ENCODE measurements around the gene ABTB2. TPM values are rescaled to one million over a fixed set of nuclear protein-coding genes. Genes with fewer than 3 reads are reported as not detected.

Gene ABTB2
- total RNA-seq, 2 experiments from 2014 or later: 0.06 to 0.09 TPM

DNA sequence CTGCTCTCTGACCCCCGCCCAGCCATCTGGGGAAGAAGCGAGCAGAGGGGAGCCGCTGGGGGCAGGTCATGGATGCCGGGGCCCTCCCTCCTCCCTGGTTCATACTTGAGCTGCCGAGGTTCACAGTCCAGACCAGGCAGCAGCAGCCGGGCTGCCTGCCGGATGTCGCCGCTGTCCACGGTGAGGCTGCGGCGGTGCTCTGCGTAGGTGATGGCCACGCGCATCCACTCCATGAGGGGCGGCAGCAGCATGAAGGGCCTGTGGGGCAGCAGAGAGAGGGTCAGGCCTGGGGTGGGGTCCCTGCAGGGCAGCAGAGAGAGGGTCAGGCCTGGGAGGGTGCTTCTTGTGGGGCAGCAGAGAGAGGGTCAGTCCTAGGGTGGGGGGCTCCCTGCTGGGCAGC lies 184.8 kb downstream of the ABTB2 start:
- Histone ChIP-seq H3K79me2 (ENCODE audit: insufficient read depth, low read depth, low read length) (no peaks in the 10 kb centered on the region), H3K4me1 (ENCODE audit: insufficient read depth, low read length, poor library complexity, severe bottlenecking) (no peaks in the 10 kb centered on the region), H3K4me2 (ENCODE audit: low read length) (no peak overlapping the region), H4K20me1 (ENCODE audit: insufficient read depth, low read length) (no peaks in the 10 kb centered on the region), H3K36me3 (ENCODE audit: insufficient read depth, low read length) (no peaks in the 10 kb centered on the region), H3K9me3 (ENCODE audit: low read length) (no peaks in the 10 kb centered on the region), H3K4me3 (ENCODE audit: low read depth, low read length, poor library complexity, severe bottlenecking) (no peak overlapping the region), H2AFZ (ENCODE audit: low read length) (no peak overlapping the region), H3K9me2 (ENCODE audit: insufficient read depth, low read length) (no peaks in the 10 kb centered on the region), H3K27ac (ENCODE audit: low read depth, low read length, poor library complexity, severe bottlenecking) (no peak overlapping the region)
- ChIA-PET POLR2A (no interaction called here), CTCF (ENCODE audit: unreplicated experiment) (no interaction called here)
- no TSS peak for BruUV-seq (replicated peaks)
- intact Hi-C loops (cut with micrococcal nuclease; ENCODE audit: unreplicated experiment): loop anchor here (5.0 to 10.0 kb wide), 2 partner anchors 62 to 176 kb away; no protein-coding TSS in a partner anchor
- DNase-seq (ENCODE audit: low spot score): no peak
- TF ChIP-seq, protein P1, sequence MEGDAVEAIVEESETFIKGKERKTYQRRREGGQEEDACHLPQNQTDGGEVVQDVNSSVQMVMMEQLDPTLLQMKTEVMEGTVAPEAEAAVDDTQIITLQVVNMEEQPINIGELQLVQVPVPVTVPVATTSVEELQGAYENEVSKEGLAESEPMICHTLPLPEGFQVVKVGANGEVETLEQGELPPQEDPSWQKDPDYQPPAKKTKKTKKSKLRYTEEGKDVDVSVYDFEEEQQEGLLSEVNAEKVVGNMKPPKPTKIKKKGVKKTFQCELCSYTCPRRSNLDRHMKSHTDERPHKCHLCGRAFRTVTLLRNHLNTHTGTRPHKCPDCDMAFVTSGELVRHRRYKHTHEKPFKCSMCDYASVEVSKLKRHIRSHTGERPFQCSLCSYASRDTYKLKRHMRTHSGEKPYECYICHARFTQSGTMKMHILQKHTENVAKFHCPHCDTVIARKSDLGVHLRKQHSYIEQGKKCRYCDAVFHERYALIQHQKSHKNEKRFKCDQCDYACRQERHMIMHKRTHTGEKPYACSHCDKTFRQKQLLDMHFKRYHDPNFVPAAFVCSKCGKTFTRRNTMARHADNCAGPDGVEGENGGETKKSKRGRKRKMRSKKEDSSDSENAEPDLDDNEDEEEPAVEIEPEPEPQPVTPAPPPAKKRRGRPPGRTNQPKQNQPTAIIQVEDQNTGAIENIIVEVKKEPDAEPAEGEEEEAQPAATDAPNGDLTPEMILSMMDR (conservative IDR thresholded peaks at IDR 0.05; ENCODE audit: low read length): no peak

GRCh38 chr11:34169686-34170085 lies 188.1 kb downstream of the ABTB2 start:
- DNase-seq (ENCODE audit: low spot score): no peak
- no peaks in the 10 kb centered on the region for H4K20me1 ChIP-seq (ENCODE audit: insufficient read depth, low read length)
- intact Hi-C loops (cut with micrococcal nuclease; ENCODE audit: unreplicated experiment): loop anchor here (5.0 to 10.0 kb wide), 2 partner anchors 65 to 172 kb away; no protein-coding TSS in a partner anchor
- H2AFZ ChIP-seq (ENCODE audit: low read length): no peak overlapping the region
- H3K79me2 ChIP-seq (ENCODE audit: insufficient read depth, low read depth, low read length): no peaks in the 10 kb centered on the region
- no peak for TF ChIP-seq EZH2phosphoT487 (IDR thresholded peaks at IDR 0.05; ENCODE audit: borderline replicate concordance, low read depth, low read length)
- TF ChIP-seq, protein P1 (conservative IDR thresholded peaks at IDR 0.05; ENCODE audit: low read length): no peak
- H3K4me3 ChIP-seq (ENCODE audit: low read depth, low read length, poor library complexity, severe bottlenecking): no peak overlapping the region
- ChIA-PET POLR2A (interaction anchor here (0.5 kb wide), 1 partner anchor 13 kb away, joined by 3 read pairs; no protein-coding TSS in a partner anchor), CTCF (ENCODE audit: unreplicated experiment) (no interaction called here)
- H3K9me3 ChIP-seq (ENCODE audit: low read length): no peaks in the 10 kb centered on the region
- no peaks in the 10 kb centered on the region for H3K4me1 ChIP-seq (ENCODE audit: insufficient read depth, low read length, poor library complexity, severe bottlenecking)
- no peak overlapping the region for H3K27ac ChIP-seq (ENCODE audit: low read depth, low read length, poor library complexity, severe bottlenecking)
- no peaks in the 10 kb centered on the region for H3K9me2 ChIP-seq (ENCODE audit: insufficient read depth, low read length)
- no peak overlapping the region for H3K4me2 ChIP-seq (ENCODE audit: low read length)
- H3K36me3 ChIP-seq (ENCODE audit: insufficient read depth, low read length): no peaks in the 10 kb centered on the region
- BruUV-seq (replicated peaks): no TSS peak

DNA sequence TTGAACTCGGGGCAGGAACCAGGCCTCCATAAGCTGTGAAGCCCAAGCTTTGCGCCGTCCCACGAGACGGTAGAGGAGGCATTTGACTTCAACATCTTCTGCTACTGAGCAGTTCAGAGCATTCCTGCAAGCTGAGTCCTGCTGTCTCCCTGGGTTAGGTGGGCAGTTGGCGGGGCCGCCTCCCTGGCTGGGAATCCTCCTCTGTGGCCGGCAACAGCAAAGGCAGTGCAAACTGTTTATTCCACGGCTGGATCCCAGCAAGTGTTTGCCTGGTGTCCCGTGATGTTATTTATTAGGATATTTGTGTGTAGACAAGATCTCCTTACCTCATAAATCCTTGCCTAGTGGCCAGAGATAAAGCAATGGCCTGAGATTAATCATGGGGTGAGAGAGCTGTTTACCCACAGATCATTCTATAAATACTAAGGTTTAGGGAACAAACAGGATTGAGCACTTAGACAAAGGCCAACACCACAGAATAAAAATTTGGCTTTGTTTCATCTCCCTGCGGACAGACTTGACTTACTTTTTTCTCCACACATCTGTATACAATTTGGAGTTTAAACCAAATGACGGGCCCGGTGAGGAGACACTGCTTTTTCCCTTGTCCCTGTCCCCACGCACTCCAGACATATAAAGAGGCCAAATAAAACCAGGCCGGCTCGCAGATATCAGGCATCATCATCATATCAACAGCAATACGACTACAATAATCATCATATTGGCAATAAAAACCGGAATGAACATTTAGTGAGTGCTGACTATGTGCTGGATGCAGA lies 189.0 kb downstream of the ABTB2 start:
- Histone ChIP-seq H4K20me1 (ENCODE audit: insufficient read depth, low read length) (no peaks in the 10 kb centered on the region), H3K27ac (ENCODE audit: low read depth, low read length, poor library complexity, severe bottlenecking) (no peak overlapping the region), H3K4me2 (ENCODE audit: low read length) (no peak overlapping the region), H3K79me2 (ENCODE audit: insufficient read depth, low read depth, low read length) (no peaks in the 10 kb centered on the region), H3K9me3 (ENCODE audit: low read length) (no peaks in the 10 kb centered on the region), H3K4me1 (ENCODE audit: insufficient read depth, low read length, poor library complexity, severe bottlenecking) (no peaks in the 10 kb centered on the region), H2AFZ (ENCODE audit: low read length) (no peak overlapping the region), H3K9me2 (ENCODE audit: insufficient read depth, low read length) (no peaks in the 10 kb centered on the region), H3K36me3 (ENCODE audit: insufficient read depth, low read length) (no peaks in the 10 kb centered on the region), H3K4me3 (ENCODE audit: low read depth, low read length, poor library complexity, severe bottlenecking) (no peak overlapping the region)
- no TSS peak for BruUV-seq (replicated peaks)
- DNase-seq (ENCODE audit: low spot score): no peak
- intact Hi-C loops (cut with micrococcal nuclease; ENCODE audit: unreplicated experiment): no loop called here
- ChIA-PET CTCF (ENCODE audit: unreplicated experiment) (interaction anchor here (0.8 kb wide), 1 partner anchor 103 kb away, joined by 3 read pairs; no protein-coding TSS in a partner anchor), POLR2A (no interaction called here)
- TF ChIP-seq, protein P1 (conservative IDR thresholded peaks at IDR 0.05; ENCODE audit: low read length): no peak
- TF ChIP-seq EZH2phosphoT487 (IDR thresholded peaks at IDR 0.05; ENCODE audit: borderline replicate concordance, low read depth, low read length): no peak
